Measurements from ENCODE around the gene TEKTIP1. TPM values are rescaled to one million over a fixed set of nuclear protein-coding genes. Genes with fewer than 3 reads are reported as not detected.
A peak's percentile ranks its signal among the peaks of the same experiment; 100 is the strongest.

The TEKTIP1 gene
- total RNA-seq, 1 donor from 2014 or later = 0.35 TPM

DNA sequence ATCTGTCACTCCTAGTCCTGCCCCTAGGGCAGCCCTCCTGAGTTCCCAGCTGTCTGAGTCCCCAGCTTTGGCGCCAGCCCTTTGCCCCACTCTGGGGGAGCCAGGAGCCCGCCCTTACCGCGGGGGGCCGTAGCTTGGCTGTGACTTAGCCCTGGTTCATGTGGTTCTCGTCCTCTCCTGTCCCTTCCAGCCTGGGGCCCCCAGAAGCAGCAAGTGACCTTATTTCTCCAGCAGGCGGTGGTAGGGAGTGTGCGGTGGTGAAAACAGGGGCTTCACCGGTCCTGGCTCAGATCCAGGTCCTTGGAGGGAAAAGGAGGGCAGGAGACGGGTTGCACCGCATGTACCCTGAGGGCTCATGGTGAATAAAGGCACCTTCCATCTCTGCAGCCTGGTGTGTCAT lies 54.2 kb downstream of the TEKTIP1 start:
- H3K36me3 Mint-ChIP-seq (ENCODE audit: low read depth) = no peaks in the 10 kb centered on the region
- DNase-seq (ENCODE audit: low spot score) = no peak
- no peak overlapping the region for H3K4me3 Mint-ChIP-seq (ENCODE audit: unreplicated experiment)
- no peaks in the 10 kb centered on the region for H3K9me3 Mint-ChIP-seq (ENCODE audit: low read depth)
- no peak overlapping the region for H3K27ac Mint-ChIP-seq (ENCODE audit: unreplicated experiment)
- H3K4me1 Mint-ChIP-seq (ENCODE audit: low read depth) = no peaks in the 10 kb centered on the region
- peaks cover 5% of the 10 kb centered on the region for H3K27me3 Mint-ChIP-seq (ENCODE audit: low read depth)
- TF ChIP-seq, protein P1, sequence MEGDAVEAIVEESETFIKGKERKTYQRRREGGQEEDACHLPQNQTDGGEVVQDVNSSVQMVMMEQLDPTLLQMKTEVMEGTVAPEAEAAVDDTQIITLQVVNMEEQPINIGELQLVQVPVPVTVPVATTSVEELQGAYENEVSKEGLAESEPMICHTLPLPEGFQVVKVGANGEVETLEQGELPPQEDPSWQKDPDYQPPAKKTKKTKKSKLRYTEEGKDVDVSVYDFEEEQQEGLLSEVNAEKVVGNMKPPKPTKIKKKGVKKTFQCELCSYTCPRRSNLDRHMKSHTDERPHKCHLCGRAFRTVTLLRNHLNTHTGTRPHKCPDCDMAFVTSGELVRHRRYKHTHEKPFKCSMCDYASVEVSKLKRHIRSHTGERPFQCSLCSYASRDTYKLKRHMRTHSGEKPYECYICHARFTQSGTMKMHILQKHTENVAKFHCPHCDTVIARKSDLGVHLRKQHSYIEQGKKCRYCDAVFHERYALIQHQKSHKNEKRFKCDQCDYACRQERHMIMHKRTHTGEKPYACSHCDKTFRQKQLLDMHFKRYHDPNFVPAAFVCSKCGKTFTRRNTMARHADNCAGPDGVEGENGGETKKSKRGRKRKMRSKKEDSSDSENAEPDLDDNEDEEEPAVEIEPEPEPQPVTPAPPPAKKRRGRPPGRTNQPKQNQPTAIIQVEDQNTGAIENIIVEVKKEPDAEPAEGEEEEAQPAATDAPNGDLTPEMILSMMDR (IDR thresholded peaks at IDR 0.05) = peak; percentile 22

Other genes with a start within 250 kb of the TEKTIP1 start
- gene NFIC, start 172.6 kb upstream of the TEKTIP1 start, total RNA-seq = 81.5 to 85.5 TPM (median 83.4 TPM) in 3 replicates
- gene SMIM24, start 58.6 kb upstream of the TEKTIP1 start, total RNA-seq = not detected in 3 replicates
- not detected in 3 replicates for gene SMIM44, start 55.7 kb upstream of the TEKTIP1 start, total RNA-seq
- gene DOHH, start 38.5 kb upstream of the TEKTIP1 start, total RNA-seq = 9.9 to 10.3 TPM (median 10.1 TPM) in 3 replicates
- 35.0 to 37.6 TPM (median 36.5 TPM) in 3 replicates for gene FZR1, start 32.9 kb upstream of the TEKTIP1 start, total RNA-seq
- 65.8 to 101 TPM (median 98.4 TPM) in 3 replicates for gene MFSD12, start 18.4 kb downstream of the TEKTIP1 start, total RNA-seq
- gene HMG20B, start 33.8 kb downstream of the TEKTIP1 start, total RNA-seq = 60.9 to 69.3 TPM (median 68.2 TPM) in 3 replicates
- gene GIPC3, start 46.3 kb downstream of the TEKTIP1 start, total RNA-seq = 0.15 to 3.3 TPM (median 2.2 TPM) in 3 replicates
- gene TBXA2R, start 67.7 kb downstream of the TEKTIP1 start, total RNA-seq = 5.4 to 5.8 TPM in 2 of 3 replicates, not detected in the other
- gene CACTIN, start 87.6 kb downstream of the TEKTIP1 start, total RNA-seq = 18.6 to 22.0 TPM (median 19.5 TPM) in 3 replicates
- gene PIP5K1C, start 161.3 kb downstream of the TEKTIP1 start, total RNA-seq = 81.0 to 98.4 TPM (median 85.5 TPM) in 3 replicates
- not detected in 3 replicates for gene TJP3, start 169.2 kb downstream of the TEKTIP1 start, total RNA-seq
- 17.8 to 20.4 TPM (median 18.2 TPM) in 3 replicates for gene APBA3, start 222.5 kb downstream of the TEKTIP1 start, total RNA-seq
- 41.6 to 52.4 TPM (median 42.9 TPM) in 3 replicates for gene MRPL54, start 223.5 kb downstream of the TEKTIP1 start, total RNA-seq
- not detected in 3 replicates for gene RAX2, start 233.1 kb downstream of the TEKTIP1 start, total RNA-seq
- gene MATK, start 247.2 kb downstream of the TEKTIP1 start, total RNA-seq = not detected in 3 replicates